NCI-H2196 (cell line): ENCODE data around the gene CALM3.
"Not testable (repeated sequence)": the region's sequence is repeated elsewhere in the genome, so short reads cannot be mapped to it uniquely, and the experiment has no call there.

Experiments used
- DNase-seq: peaks from one replicate; lab custom pipeline; 2025; ENCODE audit not compliant: unreplicated experiment; lab: John Stamatoyannopoulos, UW

CALM3 gene

DNA sequence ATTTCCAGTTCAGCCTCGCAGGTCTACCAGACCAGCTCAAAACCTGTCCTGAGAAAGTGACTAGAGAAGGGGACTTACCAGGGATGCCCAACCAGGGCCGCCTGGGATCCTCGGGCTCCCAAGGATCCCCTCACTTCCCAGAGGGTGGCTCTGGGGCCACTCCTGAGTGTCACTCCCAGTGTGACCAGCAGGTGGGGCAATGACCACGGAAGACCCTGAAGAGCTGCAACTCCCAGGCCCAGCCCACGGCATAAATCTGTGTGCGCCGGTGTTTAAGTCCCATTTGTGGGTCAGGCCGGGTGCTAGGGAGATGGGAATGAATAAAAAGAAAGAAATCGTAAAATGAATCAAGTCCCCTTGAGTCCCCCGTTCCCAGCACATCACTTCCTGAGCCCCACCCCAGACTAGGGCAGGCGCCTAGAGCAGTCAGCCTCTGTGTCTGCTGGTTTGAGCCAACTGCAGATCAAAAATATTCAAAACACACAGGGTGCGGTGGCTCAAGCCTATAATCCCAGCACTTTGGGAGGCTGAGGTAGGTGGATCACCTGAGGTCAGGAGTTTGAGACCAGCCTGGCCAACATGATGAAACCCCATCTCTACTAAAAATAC lies 13.1 kb downstream of the CALM3 start:
- DNase-seq: peak; percentile 81

DNA sequence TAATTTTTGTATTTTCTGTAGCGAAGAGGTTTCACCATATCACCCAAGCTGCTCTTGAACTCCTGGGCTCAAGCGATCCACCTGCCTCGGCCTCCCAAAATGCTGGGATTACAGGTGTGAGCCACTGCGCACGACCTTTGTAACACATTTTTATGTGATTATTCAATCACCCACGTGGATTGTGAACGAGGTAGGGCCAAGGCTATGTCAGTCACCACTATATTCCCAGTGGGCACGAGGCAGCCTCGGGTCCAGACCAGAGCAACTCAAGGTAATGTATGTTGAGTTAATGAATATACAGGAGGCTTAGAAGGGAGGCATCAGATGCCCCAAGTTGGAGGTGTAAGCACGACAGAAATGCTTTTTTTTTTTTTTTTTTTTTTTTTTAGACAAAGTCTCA lies 14.8 kb downstream of the CALM3 start:
- no peak for DNase-seq

DNA sequence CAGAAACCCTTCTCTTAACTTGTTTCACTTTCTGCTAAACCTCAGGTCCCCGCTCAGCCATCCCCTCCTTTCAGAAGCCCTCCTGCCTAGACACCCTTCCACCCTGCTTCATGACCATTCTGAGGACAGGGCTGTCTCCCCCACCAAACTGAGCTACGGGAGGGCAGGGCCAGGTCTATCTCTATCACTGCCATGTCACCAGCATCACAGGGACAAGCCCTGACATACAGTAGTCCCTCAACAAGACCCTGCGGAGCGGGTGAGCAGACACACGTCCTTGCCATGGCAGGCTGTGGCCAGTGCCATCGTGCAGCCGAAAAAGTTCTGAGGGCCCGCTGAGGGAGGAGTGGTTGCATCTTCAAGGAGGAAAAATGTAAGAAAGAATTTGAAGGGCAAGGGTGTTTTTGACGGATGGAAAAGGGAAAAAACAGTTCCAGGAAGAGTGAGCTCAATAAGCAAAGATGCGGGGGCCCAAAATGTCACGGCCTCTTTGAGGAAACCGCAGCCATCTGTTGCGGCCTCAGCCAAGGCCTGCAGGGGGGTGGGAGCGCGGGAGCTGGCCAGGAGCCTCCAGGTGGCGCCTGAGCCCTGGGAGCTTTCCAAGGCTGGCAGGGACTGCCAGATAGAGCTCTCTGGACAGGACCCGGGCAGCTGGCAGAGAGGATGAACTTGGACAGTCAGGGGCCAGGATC lies 15.6 kb downstream of the CALM3 start:
- DNase-seq: peak; percentile 85

DNA sequence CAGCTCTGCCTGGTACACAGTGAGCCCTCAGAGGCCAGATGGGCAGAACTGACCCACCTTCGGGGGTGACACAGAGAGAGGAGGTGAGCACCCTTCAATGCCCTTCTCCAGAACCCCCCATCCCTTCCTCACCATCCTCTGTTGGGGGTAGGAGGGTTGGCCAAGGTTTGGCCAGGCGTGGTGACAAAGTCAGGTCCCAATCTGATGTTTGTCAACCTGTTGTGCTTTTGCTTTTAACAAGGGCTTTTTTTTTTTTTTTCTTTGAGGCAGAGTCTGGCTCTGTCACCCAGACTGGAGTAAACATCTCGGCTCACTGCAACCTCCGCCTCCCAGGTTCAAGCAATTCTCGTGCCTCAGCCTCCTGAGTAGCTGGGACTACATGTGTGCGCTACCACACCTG lies 16.5 kb downstream of the CALM3 start:
- no peak for DNase-seq

DNA sequence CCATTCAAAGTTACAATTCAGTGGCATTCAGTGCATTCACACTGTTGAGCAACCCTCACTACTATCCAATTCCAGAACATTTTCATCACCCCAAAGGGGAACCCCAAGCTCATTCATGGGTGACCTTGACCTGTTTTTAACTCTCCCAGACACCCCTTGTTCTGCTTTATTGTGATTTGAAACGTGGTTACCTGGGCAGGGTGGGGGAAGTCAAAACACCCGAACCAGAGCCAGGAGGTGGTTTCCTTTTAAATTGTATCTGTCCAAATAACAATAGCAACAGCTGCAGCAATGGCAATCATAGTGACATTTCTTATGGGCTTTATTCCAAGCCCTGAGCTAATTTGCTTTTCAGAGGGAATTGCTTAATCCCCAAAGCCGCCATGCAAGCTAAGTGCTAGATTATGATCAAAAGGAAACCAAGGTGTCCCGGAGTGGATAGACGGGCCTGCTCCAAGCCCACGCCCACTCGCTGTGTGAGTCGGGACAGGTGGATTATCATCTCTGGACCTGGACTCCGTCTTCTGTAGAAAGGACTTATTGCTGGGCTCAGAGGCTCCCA lies 17.6 kb downstream of the CALM3 start:
- peak; percentile 54 for DNase-seq

DNA sequence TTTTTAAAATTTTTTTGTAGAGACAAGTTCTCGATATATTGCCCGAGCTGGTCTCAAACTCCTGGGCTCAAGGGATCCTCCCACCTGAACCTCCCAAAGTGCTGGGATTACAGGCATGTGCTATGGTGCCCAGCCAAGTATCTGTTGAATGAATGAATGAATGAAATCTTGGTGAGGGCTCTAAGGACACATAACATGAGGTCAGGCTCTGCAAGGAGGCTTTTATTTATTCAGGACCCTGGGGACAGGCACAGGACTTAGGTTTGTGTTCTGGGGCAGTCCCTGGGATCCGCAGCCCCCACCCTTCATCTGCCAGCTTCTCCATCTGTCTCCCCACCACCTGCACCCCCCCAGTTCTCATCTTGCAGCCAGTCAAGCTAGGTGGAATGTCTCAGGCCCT lies 19.1 kb downstream of the CALM3 start:
- DNase-seq: no peak

DNA sequence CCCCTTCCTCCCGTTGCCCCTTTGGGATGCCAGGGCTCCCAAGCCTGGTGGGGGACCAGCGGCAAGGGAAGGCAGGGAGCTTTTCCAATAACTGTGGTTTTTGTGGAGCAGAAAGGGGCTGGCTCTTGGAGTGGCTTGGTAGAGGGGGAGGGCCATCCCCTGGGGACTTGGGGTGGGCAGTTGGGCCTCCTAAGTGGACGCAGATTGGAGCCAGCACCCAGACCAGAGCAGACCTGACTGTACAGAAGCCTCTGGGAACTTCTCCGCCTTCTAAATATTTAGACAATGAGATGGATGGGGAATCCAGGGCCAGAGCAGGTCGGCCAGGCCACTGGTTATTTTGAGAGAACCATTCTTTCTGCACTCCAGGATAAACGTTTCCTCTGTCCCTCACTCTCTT lies 19.6 kb downstream of the CALM3 start:
- no peak for DNase-seq

DNA sequence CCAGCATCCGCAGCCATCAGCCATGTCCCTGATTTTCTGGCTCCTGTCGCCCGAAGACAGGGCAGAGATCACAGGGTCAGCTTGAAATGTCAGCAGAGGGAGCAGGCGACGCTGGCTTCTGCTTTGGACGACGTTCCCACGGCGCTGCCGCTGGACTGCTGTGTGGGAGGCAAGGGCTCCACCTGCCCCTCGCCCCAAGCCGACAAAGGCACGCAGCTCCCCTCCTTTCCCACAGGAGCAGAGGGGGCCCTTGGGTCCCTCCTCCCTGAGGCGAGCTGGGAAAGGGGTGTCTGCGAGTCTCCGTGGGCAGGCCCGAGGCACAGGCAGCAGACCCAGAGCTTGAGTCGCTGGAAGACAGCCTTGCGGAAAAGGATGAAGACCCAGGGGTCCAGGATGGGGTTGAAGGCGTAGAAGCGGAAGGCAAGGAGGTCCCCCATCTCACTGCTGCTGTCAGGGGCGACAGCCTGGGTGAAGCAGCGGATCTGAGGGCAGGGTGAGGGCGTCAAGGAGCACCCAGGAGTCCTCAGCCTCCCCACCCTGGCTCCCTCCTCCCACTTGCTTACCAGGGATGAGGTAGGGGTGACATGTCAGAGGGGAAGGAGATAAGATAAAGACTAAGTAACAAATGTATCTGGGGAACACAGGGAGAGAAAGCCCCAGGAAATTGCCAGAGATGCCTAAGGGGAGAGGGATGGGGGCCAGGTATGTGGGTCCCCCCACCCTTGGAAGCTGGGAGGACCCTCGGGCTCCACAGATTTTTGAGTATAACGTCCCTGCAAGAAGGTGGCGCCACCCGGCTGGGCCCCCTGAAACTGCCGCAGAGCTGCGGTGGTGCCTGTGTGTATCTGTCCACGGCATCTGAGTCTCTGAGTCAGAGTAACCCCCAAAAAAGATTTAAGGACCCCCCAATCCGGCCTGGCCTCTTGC lies 20.3 kb downstream of the CALM3 start:
- DNase-seq: no peak

DNA sequence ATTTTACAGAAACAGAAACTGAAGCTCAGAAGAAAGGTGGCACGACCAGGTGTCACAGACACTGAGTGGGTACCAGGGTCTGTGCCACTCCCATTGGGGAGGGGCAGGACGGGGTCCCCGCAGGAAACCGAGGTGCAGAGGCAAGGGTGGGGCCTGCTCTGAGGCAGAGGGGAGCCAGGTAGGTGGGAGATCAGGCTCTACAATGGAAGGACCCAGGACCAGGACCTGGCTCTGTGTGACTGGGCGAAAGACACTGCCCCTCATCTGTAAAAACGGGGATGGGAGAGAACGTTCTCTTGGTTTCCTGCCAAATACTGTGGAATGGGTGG lies 21.0 kb downstream of the CALM3 start:
- DNase-seq: no peak

DNA sequence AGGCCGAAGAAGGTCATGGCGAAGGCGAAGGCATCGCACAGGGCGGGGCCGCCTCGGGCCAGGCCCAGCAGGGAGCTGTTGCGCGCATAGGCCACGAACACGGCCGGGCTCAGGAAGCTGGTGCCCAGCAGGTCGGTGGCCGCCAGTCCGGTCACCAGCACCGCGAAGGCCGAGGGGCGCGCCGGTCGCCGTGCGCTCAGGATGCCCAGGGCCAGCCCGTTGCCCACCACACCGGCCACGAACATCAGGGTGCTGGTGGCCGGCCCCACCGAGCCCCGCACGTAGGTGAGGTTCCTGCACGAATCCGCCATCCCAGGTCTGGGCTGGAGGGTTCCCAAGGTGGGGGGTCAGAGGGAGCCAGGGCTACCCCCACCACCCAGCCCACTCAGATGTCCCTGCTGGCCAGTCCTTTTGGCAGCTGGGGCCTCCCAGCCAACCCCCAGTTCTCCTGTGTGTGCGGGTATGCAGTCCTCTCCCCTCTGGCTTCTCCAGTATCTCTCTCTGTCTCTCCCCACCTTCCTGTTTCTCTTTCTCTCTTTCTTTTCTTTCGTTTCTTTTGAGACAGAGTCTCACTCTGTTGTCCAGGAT lies 22.9 kb downstream of the CALM3 start:
- DNase-seq: no peak

DNA sequence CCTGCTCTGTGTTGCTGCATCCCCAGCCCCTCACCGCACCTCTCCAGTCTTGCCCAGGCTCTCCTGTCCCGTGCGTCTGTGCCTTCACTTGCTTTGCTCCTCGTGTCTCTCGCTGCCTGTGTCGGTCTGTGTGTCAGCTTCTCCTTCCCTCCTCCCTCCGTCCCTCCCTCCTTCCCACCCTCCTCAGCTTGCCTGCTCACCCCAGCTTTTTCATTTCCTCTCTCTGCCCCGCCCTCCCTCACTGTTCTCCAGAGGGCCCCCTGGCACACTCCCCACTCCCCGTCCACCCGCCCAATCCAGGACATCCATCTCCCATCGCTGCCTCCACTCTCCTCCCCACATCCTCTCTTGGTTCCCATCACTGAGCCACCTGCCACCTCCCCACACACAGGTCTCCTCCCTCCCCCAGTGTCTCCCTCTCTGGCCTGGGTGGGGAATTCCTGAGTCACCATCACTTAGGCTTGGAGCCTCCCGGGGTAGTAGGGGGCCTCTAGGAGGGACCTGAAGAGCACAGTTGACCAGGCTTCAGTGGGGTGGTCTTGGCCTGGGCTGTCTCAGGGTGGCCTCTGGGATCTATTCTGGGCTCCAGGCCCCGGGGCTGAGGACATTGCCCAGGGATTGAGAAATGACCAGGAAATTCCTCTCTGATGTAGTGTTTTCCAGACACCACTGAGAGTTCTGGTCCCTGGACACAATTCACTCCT lies 24.0 kb downstream of the CALM3 start, which contains the start of gene PTGIR:
PTGIR (minus strand) TSS at position 132 of the 704 bp plus-strand sequence. CDS start 864 bp downstream, outside the sequence.
- DNase-seq: no peak

DNA sequence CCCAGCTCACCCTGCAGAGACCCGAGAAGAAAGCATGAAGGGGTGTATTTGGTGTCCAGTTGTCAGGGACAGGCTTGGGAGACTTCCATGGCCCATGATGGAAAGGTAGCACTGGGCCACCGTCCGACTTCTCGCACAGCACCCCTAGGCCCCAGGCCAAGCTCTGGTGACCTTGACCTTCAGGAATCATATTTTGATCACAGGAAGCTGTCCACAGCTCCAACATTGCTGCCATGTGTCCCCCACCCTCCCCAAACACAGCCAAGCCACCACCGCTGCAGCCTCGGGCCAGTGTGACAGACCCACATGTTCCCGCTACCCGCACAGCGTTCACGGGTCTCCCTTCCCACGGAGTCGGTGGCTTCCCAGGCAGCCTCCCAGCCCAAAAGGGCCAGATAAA lies 24.6 kb downstream of the CALM3 start:
- DNase-seq: no peak

DNA sequence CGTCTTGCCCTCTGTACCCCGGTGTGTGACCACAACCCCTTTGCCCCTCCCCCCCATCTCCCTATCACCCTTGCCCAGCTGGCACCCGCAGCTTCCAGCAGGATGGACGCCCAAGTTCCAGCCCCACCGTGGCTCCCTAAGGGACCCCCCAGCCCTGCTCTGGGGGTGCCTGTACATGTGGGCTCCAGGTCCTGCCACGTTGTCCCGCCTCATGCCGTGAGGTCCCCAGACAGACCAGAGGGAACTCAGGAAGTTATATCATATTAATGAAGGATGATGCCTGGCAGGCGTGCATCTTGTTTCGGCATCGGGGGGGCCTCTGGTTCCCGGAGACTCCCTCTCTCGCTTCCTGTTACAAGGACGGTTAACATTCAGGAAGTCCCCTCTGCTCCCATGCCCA lies 25.3 kb downstream of the CALM3 start:
- no peak for DNase-seq

DNA sequence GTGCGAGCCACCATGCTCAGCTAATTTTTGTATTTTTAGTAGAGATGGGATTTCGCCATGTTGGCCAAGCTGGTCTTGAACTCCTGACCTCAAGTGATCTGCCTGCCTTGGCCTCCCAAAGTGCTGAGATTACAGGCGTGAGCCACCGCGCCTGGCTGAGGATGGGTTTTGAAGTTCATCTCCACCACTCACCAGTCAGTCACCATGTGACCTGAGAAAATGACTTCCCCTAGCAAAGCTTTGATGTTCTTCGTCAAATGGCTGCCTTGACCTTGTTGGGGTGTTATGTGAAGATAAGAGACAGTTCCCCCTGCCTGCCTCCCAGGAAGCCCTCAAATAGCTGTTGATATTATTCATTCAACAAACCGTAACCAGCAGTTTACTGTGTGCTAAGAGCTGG lies 27.8 kb downstream of the CALM3 start:
- not testable (repeated sequence) for DNase-seq

DNA sequence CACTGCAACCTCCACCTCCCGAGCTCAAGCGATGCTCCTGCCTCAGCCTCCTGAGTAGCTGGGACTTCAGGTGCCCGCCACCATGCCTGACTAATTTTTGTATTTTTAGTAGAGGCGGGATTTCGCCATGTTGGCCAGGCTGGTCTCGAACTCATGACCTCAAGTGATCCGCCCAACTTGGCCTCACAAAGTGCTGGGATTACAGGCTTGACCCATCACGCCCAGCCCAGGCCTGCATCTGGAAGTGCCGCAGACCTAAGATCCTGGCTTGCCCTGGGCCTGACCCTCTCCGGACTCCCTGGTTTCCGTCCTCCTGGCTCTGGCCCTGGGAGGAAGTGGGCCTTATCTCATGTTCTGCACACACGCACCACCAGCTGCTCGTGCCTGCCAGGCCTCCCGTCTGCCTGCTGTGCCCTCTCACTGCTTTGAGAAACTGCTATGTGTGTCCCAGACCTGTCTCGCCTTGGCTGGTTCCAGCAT lies 28.5 kb downstream of the CALM3 start:
- DNase-seq: no peak

DNA sequence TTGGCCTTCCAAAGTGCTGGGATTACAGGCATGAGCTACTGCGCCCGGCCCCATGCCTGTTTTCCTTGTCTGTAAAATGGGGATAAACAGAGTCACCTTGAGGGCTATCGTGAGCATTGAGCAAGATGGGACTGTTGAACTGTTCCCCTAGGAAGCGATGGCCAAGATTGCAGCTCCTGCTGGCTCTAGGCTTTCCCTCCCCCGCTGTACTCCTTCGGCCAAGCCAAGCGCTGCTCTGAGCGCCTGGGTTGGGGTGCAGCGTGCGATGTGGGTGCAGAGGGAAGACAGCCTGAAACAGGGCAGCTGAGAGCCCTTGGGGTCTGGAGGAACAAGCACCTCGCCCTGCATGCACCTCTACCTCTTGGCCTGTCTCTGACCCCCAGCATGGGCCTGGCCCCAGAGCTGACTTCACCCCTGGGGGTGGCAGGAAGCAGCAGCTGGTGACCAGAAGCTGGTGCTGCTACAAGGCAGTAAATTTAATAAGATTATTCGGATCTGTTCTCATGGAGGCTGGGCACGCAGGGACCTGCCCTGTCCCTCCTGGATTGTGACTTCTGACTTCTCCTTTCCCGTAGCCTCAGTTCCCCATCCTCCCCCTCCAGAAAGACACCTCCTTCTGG lies 29.6 kb downstream of the CALM3 start:
- no peak for DNase-seq

DNA sequence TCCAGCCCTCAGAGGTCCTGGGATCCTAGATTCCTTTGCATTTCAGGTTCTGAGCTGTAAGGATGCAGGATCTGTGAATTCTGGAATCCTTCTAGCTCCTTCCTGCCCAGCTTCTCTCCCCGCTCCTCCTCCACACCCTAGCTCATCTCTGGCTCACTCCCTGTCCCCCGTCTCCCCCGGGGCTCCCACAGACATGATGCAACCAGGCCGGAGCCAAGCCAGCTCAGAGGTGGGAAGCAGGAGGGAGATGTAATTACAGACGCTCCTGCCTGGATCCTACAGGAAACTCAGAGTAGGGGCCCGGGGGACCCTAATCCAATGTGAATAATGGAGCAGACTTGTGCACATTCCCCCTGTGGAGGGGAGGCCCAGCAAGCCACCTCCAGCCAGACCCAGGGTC lies 30.4 kb downstream of the CALM3 start:
- DNase-seq: no peak

DNA sequence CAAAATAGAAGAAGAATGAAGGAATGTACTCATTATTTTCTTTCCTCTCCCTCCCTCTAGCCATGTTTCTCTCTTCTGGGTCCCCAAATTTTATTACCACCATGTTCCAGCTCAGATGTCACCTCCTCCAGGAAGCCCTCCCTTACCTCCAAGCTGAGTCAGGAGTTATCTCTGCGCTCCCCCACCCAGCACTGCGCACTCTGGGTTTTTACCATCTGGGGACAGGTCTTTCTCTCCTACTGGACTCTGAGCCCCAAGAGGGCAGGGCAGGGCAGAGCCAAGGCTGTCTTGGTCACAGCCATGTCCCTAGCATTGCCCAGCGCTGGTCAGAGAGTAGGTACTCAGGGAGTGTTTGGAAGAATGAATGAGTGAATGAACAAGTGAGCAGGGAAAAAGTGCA lies 32.0 kb downstream of the CALM3 start:
- no peak for DNase-seq

DNA sequence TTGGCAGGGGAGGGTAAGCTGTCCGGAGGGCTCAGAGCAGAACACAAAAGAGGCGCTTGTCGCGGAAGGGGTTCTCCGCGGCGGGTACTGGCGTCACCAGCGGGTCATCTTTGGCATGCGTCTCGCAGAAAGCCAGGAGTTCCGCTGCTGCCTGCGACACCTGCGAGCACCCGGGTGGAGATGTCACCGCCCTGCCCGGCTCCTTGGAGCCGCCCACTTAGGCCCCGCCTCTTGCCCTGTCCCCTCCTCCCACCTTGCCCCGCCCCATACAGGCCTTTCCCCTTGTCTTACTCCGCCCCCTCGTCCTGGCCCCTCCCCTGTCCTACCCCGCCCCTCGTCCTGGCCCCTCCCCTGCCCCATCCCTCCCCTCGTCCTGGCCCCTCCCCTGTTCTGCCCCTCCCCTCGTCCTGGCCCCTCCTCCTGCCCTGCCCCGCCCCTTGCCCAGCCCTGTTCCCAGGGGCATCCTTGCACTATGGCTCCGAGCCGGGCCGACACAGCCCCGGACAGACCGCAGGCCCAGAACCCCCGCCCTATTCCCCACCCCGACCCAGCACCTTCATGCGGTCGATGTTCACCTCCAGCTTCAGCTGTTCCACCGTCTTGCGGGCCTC lies 33.0 kb downstream of the CALM3 start:
- DNase-seq: peak; percentile 63
